Gastroesophageal sphincter (tissue), 4 donors: ENCODE results near the gene MACROD2. TPM values are rescaled to one million over a fixed set of nuclear protein-coding genes. Genes with fewer than 3 reads are reported as not detected.

Experiments
- ATAC-seq: fragments of 150-250 bp; one replicate; pipeline ENCODE4 v1.9.1; 2016; ENCODE audit warnings: mild to moderate bottlenecking, moderate library complexity
- H3K27ac ChIP-seq, 4 donors: fragments of 200-600 bp; sonication (generic) in 3 of 4; 1 replicate in 3 of 4; 2 replicates in 1 of 4; pipeline ENCODE4 v1.5.1; 2016 to 2019
- H3K27me3 ChIP-seq: fragments of 200-600 bp; sonication (generic); one replicate; pipeline ENCODE4 v1.5.1; 2019
- H3K36me3 ChIP-seq, 2 donors: fragments of 200-600 bp; sonication (generic); one replicate each; pipeline ENCODE4 v1.5.1; 2019; ENCODE audit warnings: control low read depth in 1 of 2
- H3K4me1 ChIP-seq, 3 donors: fragments of 200-600 bp; sonication (generic); 1 replicate in 2 of 3; 2 replicates in 1 of 3; pipeline ENCODE4 v1.5.1; 2016 to 2019; ENCODE audit warnings: control low read depth in 2 of 3
- H3K4me3 ChIP-seq, 2 donors: fragments of 200-600 bp; sonication (generic); one replicate each; pipeline ENCODE4 v1.5.1; 2019; ENCODE audit warnings: mild to moderate bottlenecking in 1 of 2, moderate library complexity in 1 of 2
- H3K9me3 ChIP-seq, 3 donors: fragments of 200-600 bp; sonication (generic); one replicate each; pipeline ENCODE4 v1.5.1; 2017 to 2019; ENCODE audit warnings: control low read depth in 2 of 3
- EP300 ChIP-seq: sonication (generic); formaldehyde crosslinking; IDR thresholded peaks from one replicate; pipeline ENCODE4 v1.6.1; 2017; ENCODE audit warnings: antibody characterized with exemption, mild to moderate bottlenecking
- POLR2A ChIP-seq, 2 donors: fragments of 450-650 bp; IDR thresholded peaks; one replicate each; pipeline ENCODE4 v1.6.1; 2017; ENCODE audit warnings: antibody characterized with exemption in 2 of 2, mild to moderate bottlenecking in 2 of 2, moderate library complexity in 1 of 2
- POLR2AphosphoS5 ChIP-seq: sonication (generic); formaldehyde crosslinking; IDR thresholded peaks from one replicate; pipeline ENCODE4 v1.6.1; 2017; ENCODE audit warnings: antibody characterized with exemption
- WGBS, 2 donors: methylation state at CpG; one replicate each; pipeline ENCODE4 v1.1.5; 2018; ENCODE audit warnings: low coverage in 1 of 2; 5-methylcytosine and 5-hydroxymethylcytosine counted together
- total RNA-seq, 4 donors: library from RNA; depleted of rRNA; stranded (reverse); fragments of >200 nt; gene quantifications; one replicate each; pipeline ENCODE4 v1.1.0, GENCODE V29; 2016
- TF ChIP-seq, protein P1 (sequence below), 4 experiments: fragments of 200-600 bp in 2 of 4; fragments of 450-650 bp in 2 of 4; sonication (generic) in 1 of 4; IDR thresholded peaks; one replicate each; pipeline ENCODE4 v1.5.1; 2017 to 2019; ENCODE audit warnings: antibody characterized with exemption in 4 of 4, mild to moderate bottlenecking in 2 of 4, moderate library complexity in 2 of 4

Gene MACROD2
- total RNA-seq, 4 donors from 2014 or later: 4.0 to 12.1 (median 7.4) TPM

- Histone ChIP-seq H3K4me1 (no peaks in the 10 kb centered on the region), H3K4me3 (no peak overlapping the region), H3K36me3 (no peaks in the 10 kb centered on the region), H3K27me3 (no peaks in the 10 kb centered on the region), H3K9me3 (no peaks in the 10 kb centered on the region), H3K27ac (no peak overlapping the region)
- ATAC-seq: no peak
- WGBS, 2 donors: 66 to 74% methylated on average over 3 of the region's 3 CpGs
- no peak for TF ChIP-seq POLR2A (IDR thresholded peaks at IDR 0.05)
- no peak for TF ChIP-seq EP300
- TF ChIP-seq POLR2AphosphoS5: no peak
- TF ChIP-seq, protein P1, sequence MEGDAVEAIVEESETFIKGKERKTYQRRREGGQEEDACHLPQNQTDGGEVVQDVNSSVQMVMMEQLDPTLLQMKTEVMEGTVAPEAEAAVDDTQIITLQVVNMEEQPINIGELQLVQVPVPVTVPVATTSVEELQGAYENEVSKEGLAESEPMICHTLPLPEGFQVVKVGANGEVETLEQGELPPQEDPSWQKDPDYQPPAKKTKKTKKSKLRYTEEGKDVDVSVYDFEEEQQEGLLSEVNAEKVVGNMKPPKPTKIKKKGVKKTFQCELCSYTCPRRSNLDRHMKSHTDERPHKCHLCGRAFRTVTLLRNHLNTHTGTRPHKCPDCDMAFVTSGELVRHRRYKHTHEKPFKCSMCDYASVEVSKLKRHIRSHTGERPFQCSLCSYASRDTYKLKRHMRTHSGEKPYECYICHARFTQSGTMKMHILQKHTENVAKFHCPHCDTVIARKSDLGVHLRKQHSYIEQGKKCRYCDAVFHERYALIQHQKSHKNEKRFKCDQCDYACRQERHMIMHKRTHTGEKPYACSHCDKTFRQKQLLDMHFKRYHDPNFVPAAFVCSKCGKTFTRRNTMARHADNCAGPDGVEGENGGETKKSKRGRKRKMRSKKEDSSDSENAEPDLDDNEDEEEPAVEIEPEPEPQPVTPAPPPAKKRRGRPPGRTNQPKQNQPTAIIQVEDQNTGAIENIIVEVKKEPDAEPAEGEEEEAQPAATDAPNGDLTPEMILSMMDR (IDR thresholded peaks at IDR 0.05): no peak
Observed at GRCh38 chr20:16057651-16058050, 2062.3 kb downstream of the MACROD2 start.

DNA sequence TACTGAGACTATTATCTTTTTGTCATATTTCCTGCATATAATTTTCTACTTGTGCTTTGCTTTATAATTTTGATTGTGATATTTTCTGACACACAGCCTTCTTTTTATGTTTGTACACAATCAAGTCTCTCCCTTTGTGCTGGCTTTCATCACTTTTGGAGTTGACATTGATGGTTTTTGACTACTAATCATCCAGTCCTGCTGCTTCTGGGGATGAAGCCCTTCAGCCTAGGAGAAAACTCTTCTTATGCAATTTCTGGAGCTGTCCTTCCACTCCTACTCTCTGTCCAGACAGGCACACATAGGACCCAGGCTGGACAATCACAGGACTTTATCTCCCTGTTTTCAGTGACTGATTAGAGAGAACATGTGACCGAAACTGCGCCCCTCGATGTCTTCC, 2063.0 kb downstream of the MACROD2 start:
- H3K27me3 ChIP-seq: no peaks in the 10 kb centered on the region
- H3K4me1 ChIP-seq: no peaks in the 10 kb centered on the region
- no peak overlapping the region for H3K27ac ChIP-seq
- no peak for ATAC-seq
- no peaks in the 10 kb centered on the region for H3K9me3 ChIP-seq
- no peak for TF ChIP-seq POLR2AphosphoS5
- TF ChIP-seq, protein P1 (IDR thresholded peaks at IDR 0.05): no peak
- TF ChIP-seq POLR2A (IDR thresholded peaks at IDR 0.05): no peak
- no peak for TF ChIP-seq EP300
- no peak overlapping the region for H3K4me3 ChIP-seq
- no peaks in the 10 kb centered on the region for H3K36me3 ChIP-seq
- 100% methylated on average over 3 of the region's 3 CpGs for WGBS, 2 donors

DNA sequence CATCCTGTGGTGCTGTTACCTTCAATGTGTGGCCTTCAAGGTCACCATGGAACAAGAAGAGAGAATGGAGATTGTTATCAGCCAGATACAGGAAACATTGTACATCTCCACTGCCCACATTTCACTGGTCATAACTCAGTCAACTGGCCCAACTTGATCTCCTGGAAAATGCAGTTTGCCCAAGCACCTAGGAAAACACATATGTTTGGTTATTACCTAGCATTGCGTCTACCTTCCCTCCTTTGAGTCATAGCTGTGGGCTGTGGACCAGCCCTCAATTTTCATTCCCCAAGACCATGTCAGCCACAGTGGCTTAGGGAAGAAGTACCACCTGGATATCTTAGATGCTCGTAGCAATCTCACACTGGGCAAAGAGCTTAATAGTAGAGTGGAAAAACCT, 2064.5 kb downstream of the MACROD2 start:
- no peaks in the 10 kb centered on the region for H3K27me3 ChIP-seq
- 93 to 100% methylated on average over 1 to 2 of the region's 2 CpGs for WGBS, 2 donors
- no peak for ATAC-seq
- H3K27ac ChIP-seq: no peak overlapping the region
- H3K4me1 ChIP-seq: peaks cover 0 to 7% (median 0%) of the 10 kb centered on the region in 3 donors
- H3K9me3 ChIP-seq: no peaks in the 10 kb centered on the region
- H3K36me3 ChIP-seq: no peaks in the 10 kb centered on the region
- TF ChIP-seq POLR2AphosphoS5 (no peak), POLR2A (IDR thresholded peaks at IDR 0.05) (no peak), EP300 (no peak)
- TF ChIP-seq, protein P1 (IDR thresholded peaks at IDR 0.05): no peak
- no peak overlapping the region for H3K4me3 ChIP-seq

DNA sequence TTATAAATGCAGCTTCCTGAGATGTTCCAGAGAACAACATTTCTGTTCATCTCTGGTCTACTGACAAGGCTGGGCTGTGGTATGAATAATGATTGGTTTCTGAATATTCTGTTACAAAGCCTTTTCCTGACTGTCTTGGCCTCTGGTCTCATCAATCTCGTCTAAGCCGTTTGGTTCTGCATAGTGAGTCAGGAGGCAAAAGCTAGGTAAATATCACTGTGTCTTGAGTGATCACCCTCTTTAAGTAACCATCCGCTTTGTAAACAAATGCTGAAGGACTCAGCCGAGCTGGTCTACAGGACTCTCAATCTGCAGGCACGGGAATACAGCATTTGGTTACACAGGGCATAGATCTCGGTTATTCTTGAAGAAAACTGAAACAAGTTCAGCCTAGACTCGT, 2066.0 kb downstream of the MACROD2 start:
- Histone ChIP-seq H3K4me1 (peaks cover 0 to 15% (median 0%) of the 10 kb centered on the region in 3 donors), H3K27ac (no peak overlapping the region), H3K9me3 (no peaks in the 10 kb centered on the region), H3K36me3 (no peaks in the 10 kb centered on the region), H3K27me3 (no peaks in the 10 kb centered on the region), H3K4me3 (no peak overlapping the region)
- ATAC-seq: no peak
- 71 to 81% methylated on average over 5 to 6 of the region's 7 CpGs for WGBS, 2 donors
- TF ChIP-seq, protein P1 (IDR thresholded peaks at IDR 0.05): no peak
- TF ChIP-seq POLR2A (IDR thresholded peaks at IDR 0.05) (no peak), POLR2AphosphoS5 (no peak), EP300 (no peak)

DNA sequence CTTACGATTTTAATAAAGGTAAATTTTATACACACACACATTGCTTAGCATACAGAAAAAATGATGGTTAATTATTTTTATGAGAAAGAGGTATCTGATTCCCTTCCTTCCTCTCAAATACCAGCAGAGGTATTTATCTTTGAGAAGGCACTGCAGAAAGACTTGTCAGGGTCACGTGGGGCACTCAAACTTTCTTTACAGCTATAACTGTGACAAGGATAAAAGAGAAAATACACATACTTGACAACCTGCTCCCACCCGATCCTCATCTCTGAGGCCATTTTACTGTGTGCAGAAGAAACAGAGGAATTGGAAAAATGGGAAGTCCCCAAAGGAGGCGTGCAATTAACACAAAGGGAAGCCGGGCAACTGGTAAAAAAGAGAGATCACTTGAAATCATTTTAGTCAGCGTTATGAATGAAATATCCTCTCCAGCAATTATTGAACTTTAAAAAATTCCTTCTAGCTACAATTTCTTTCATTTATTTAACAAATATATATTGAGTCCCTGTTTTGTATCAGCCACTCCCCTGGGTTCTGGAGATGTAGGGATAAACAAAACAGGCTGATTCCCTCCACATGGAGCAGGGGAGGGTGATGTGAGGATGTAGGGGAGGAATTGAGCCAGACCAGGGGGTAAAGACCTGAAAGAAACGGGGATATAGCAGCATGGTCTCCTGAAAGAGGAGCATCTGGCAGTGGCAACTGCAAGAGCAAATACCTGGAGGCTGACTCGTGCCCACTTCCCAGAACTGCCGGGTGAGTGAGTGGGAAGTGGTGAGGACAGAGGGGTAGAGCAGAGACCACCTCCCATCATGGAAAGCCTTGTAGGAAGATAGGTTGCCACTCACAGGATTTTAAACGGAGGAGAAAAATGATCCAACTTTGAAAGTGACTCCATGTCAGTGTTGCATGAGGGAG, 2067.6 kb downstream of the MACROD2 start:
- H3K36me3 ChIP-seq: no peaks in the 10 kb centered on the region
- no peak for TF ChIP-seq EP300
- TF ChIP-seq POLR2AphosphoS5: no peak
- TF ChIP-seq POLR2A (IDR thresholded peaks at IDR 0.05): no peak
- TF ChIP-seq, protein P1 (IDR thresholded peaks at IDR 0.05): no peak
- ATAC-seq: no peak
- H3K27me3 ChIP-seq: no peaks in the 10 kb centered on the region
- peaks cover 0 to 15% (median 0%) of the 10 kb centered on the region in 3 donors for H3K4me1 ChIP-seq
- peaks cover 0 to 6% (median 0%) of the 10 kb centered on the region in 3 donors for H3K9me3 ChIP-seq
- no peak overlapping the region for H3K4me3 ChIP-seq
- H3K27ac ChIP-seq: no peak overlapping the region
- 48 to 75% methylated on average over 8 to 10 of the region's 10 CpGs for WGBS, 2 donors
